Activated CD4-positive, alpha-beta T cell treated with anti-CD3 and anti-CD28 coated beads, Interleukin-2, amount 50 U/mL, for 16 hours (primary cell): ENCODE data around the gene CRYGC.

ENCODE experiments used
- DNase-seq: peaks from one replicate; pipeline ENCODE4 v3.0.0-alpha.2; 2020

The CRYGC gene

DNA sequence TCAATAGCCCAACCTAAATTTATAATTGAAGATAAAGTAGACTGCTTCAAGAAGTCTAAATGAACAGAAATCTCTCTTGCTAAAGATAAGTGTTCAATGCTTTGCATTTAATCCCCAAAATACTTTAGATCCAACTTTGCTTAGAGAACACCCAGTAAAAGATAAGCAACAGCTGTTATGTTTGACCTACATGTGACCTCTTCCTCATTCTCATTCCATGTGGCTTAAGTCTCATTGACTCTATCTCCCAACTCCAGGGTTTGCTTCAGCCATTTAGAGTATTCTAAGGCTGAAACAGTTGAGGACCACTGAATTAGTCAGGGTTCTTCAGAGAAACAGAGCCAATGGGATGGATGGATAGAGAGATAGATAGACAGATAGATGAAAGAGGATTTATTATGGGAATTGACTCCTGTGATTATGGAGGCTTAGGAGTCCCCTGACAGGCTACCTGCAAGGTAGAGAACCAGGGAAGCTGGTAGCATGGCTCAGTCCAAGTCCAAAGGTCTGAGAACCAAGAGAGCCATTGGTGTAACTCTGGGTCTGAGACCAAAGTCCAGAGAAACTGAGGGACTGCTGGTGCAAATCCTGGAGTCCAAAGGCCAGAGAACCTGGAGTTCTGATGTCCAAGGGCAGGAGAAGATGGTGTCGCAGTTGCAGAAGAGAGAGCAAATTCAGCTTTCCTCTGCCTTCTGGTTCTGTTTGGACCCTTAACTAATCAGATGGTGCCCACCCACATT, 37.4 kb downstream of the CRYGC start:
- no peak for DNase-seq

DNA sequence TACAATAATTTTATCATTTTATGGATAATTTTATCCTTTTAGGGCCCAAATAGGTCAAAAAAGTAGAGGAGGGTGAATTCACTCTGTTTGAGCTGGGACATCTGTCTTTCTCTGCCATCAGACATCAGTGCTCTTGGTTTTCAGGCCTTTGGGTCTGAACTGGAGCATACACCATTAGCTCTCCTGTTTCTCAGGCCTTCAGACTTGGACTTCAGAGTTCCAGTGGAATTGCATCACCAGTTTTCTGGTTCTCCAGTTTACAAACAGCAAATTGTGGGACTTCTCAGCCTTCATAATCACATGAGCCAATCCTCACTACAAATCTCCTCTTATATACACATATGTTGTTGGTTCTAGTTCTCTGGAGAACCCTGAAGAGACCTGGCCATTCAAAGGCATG, 39.2 kb downstream of the CRYGC start:
- no peak for DNase-seq

DNA sequence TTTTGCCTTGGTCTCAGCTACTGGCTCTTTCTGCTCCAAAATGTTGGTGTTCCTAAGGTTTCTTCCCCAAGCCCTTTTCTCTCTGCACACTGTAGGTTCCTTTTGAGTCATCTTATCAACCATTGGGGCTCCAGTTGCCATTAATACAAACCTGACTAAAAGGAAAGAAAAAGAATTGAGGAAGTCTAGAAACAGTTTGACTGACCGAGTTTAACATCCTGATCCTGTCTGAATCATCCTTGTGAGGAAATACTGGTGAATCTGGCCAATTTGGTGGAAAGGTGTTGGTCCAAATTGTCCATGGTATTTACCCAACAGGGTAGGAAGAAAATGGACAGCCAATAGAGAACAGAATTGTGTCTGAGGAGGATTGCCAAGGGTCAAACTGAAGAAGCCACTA, 43.6 kb downstream of the CRYGC start:
- no peak for DNase-seq

DNA sequence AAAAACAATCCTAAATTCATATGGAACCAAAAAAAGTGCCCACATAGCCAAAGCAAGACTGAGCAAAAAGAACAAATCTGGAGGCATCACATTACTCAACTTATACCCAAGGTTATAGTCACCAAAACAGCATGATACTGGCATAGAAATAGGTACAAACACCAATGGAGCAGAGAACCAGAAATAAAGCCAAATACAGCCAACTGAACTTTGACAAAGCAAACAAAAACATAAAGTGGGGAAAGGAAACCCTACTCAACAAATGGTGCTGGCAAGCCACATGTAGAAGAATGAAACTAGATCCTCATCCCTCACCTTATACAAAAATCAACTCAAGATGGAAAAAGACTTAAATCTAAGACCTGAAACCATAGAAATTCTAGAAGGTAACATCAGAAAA, 45.8 kb downstream of the CRYGC start:
- no peak for DNase-seq
